HG03280 (cell line): ENCODE results near the gene ANKDD1B.

ENCODE experiments used
- ATAC-seq: cut with Tn5 transposase; IDR thresholded peaks from one replicate; pipeline ENCODE4 v1.9.1; 2021; ENCODE audit warnings: mild to moderate bottlenecking, moderate library complexity; ENCODE audit not compliant: unreplicated experiment

The ANKDD1B gene

GRCh38 chr5:75659791-75660450 lies 48.7 kb downstream of the ANKDD1B start:
- no peak for ATAC-seq

GRCh38 chr5:75660678-75661465 lies 49.6 kb downstream of the ANKDD1B start:
- ATAC-seq: no peak

DNA sequence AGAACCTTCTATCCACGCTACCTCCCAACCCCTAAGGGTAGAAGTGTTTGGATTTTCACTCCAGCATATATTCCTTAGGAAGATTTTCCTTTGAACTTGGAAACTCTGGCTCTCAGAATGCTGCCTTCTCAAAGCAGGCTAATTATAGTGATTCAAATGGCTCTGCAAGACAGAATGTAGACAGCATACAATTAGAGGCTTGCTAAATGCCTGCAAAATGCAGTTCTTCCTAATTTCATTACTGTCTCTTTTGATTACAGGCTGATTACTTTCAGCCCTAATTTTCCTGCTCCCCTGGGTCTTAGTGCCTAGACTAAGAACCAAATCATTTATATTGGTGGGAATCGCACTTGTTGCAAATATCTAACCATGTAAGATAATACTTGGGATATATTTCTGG lies 50.8 kb downstream of the ANKDD1B start:
- ATAC-seq: no peak

DNA sequence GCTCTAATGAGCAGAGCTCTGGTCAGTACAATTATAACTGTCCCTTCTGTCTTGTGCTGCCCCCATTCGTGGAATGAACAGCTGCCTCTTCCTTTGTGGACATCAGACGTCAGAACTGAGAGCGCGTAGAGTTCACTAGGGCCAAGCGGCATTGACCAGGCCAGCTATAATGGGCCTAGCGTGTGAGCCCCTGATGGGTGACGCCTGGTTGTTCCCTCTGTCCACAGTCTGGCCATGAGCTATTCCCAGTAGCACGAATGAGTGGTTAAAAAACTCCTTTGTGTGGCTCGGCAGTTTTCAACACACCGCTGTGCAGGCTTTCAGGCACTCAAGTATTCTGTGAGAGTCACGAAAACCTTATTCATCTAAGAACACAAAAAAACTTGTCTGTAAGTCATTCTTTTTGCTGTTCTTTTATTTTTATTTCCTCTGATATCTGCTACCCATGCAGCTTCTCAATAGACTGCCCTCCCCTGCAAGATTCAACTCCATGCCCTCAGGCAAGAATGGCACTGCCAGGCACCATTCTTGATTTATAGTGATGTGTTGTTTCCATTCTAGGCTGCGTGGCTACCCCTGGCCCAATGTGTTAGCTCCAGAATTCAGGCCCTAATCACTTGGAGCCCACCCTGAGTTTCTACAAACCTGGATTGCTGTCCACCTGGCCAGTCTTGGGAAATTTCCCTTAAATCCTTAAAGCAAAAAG lies 52.5 kb downstream of the ANKDD1B start:
- no peak for ATAC-seq

DNA sequence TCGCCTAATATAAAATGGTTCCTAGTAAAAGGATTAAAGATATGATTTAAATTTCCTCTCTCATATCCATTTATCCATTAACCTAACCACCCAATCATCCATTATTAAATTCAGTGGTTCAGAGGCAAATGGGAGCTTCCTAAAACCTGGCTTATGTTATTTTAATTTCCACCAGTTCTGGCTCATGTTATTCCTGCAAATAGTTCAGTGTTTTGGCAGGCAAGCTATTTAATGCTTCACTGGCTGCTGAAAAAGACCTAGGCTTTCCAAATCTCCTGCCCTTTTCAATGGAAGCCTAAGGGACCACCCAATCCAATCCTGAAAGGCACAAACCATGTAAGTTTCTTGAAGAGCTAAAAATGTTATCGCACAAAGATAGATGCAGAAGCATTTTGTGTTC lies 53.7 kb downstream of the ANKDD1B start:
- no peak for ATAC-seq

- no peak for ATAC-seq
Observed at GRCh38 chr5:75666801-75667200, 55.5 kb downstream of the ANKDD1B start.

- ATAC-seq: no peak
Observed at GRCh38 chr5:75667586-75667985, 56.3 kb downstream of the ANKDD1B start.

DNA sequence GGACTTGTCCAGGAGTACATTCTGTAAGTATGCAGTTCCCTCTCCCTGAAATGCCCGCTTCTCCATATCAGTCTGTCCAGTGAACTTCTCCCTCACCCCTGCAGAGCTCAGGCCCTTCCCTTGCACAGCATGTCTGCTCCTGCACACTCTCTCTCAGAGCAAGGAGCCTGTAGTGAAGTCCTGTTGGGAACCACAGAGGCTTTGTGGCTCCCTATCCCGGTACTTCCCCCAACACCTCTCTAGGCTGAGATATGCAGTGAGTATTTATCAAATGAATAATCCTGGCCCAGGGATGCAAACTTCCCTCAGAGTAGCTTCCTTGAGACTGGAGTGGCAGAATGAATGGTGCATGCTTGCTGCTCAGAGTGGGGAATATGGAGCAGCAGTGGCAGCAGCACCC lies 57.2 kb downstream of the ANKDD1B start:
- no peak for ATAC-seq

GRCh38 chr5:75668977-75669689 lies 57.9 kb downstream of the ANKDD1B start:
- ATAC-seq: peak; percentile 91

DNA sequence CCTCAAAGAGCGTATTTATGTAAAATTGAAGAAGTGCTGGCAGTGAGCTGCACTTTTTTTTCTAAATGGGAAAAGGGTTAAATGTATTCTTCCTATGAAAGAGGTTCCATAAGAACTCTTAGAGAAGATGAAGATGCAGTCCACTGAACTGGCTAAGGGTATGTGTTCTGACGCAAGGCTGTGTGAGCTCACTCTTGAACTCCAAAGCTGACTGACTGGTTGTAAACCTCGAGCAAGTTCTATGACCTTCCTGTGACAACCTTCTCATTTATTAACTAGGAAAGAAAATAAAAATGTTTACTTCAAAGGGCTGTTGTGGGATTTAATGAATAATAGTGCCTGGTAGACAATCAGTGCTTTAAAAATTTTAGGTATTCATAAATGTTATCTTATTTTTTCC lies 59.3 kb downstream of the ANKDD1B start:
- no peak for ATAC-seq

GRCh38 chr5:75671506-75671905 lies 60.3 kb downstream of the ANKDD1B start:
- ATAC-seq: no peak

GRCh38 chr5:75672616-75673015 lies 61.4 kb downstream of the ANKDD1B start:
- no peak for ATAC-seq

DNA sequence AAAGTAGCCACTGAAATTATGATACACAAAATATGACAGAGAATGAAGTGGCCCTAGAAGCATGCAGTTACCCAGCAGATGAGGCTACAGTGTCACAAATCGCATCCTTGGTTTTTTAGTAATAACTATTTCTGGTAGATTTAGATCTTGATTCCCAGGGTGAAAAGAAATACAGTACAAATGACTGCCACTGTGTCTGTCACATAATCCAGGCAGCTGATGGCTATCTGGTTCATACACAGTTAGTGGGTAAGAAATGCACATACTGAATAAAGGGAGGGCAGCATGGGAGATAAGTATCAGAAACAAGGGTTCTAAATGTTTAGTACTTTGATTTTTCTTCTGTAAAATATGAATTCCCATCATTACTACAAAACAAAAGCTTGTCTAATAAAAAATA lies 64.5 kb downstream of the ANKDD1B start:
- no peak for ATAC-seq

- no peak for ATAC-seq
Observed at GRCh38 chr5:75677607-75678006, 66.4 kb downstream of the ANKDD1B start.

DNA sequence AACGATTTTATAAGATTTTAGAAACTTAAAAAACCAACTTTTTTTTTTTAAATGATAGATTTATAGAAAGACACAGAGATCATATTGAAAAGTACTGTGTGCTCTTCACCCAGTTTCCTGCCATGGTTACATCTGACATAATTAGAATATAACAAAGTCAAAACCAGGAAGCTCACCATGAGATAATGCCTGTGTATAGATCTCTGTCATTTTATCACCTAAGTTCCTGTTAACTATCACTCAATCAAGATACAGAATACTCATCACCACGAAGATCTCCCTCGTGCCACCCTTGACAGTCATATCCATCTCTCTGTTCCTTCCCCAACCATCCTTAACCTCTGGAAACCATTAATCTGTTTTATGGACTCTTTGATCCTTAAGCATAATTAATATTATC lies 66.9 kb downstream of the ANKDD1B start:
- ATAC-seq: no peak

GRCh38 chr5:75681125-75681830 lies 70.0 kb downstream of the ANKDD1B start:
- no peak for ATAC-seq

DNA sequence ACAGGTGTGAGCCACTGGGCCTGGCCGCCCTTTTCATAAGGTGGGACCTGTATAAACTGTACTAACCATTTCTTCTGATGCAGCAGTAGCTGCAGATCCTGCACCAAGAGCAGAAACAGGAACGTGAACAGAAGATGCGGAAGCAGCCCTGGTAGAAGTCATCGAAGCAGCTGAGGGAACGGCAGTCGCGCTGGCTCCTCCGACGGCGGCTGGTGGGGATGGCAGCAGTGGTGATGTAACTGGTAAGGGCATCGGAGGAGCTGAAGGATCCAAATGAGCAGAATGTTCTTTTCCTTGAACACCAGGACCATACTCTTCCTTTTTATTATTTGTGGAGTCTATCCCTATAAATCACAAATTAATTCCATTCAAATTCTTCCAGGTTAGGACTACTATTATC lies 73.9 kb downstream of the ANKDD1B start:
- ATAC-seq: no peak

DNA sequence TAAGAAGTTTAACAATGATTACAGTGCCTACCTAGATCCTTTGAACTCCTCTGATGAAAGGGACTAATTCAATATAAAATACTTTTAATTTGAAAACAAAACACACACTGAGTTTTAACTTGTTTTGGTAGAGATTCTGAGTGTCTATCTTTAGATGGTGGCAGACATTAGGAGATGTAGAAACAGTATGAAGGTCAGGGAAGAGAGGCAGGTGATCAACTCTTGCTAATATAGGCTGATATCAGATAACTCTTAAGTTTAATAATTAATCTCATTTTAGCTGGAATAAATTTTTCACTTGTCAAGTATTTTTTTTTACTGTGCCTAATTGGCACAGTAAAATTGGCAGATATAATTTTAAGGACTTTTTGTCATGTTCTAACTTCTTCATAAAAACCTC lies 75.2 kb downstream of the ANKDD1B start:
- no peak for ATAC-seq

DNA sequence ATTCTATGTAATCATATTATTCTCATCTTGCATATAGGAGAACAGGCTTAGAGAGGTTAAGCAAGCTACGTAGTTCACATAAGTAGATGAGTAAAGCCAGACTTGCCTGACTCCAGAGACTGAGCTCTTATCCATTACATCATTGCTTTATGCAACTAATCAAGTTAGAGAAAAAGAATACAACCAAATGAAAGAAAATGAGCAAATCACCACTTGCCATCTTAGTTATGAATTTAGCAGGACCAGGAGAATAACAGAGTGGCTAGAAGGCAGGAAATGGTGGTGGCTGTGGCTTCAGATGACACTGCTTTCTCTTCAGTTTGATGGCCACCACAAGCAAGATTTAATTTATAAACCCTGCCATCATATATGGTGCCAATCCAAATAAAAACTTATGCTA lies 79.4 kb downstream of the ANKDD1B start:
- no peak for ATAC-seq

DNA sequence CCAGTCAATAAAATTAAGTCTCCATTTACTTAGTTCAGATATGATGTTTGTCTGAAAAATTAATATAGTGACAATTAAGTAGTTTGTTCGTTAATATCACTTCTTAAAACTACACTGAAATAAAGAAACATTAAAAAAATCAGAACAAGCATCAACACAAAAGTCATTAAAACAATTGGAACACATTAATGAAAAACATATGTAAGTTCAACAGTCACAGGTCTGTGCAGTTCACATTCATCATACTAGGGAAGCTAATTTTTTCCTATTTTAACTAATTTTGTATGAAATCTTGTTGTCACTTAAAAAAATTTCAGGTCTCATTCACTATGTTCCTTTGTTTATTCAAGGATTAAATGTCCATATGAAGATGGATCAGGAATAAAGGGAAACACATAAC lies 83.5 kb downstream of the ANKDD1B start:
- ATAC-seq: no peak
